Measurements from ENCODE around the gene HSD3B7.

- TF ChIP-seq CTCF (IDR thresholded peaks at IDR 0.05 in 8 of 11, conservative IDR thresholded peaks at IDR 0.05 in 3 of 11) (no peak), POLR2AphosphoS5 (IDR thresholded peaks at IDR 0.05) (peak in 2 of 3 donors; percentile 14 to 50)
Measured at GRCh38 chr16:30963925-30964511, 21.0 kb upstream of the HSD3B7 start.

Data from spleen (tissue), 7 donors.